HCT116 (cell line): Measurements from ENCODE around the gene PCID2. TPM values are rescaled to one million over a fixed set of nuclear protein-coding genes. Genes with fewer than 3 reads are reported as not detected.

ENCODE experiments used
- ATAC-seq: fragments of 200-7000 bp; cut with Tn5 transposase; 2 replicates; pipeline ENCODE4 v1.9.1; 2020; ENCODE audit warnings: mild to moderate bottlenecking, moderate library complexity
- BruUV-seq: library from RNA; stranded (reverse); fragments of 400-500 nt; replicated peaks from 2 replicates; lab custom pipeline; 2021; lab: Mats Ljungman, UMichigan
- CTCF ChIA-PET: fragments of 300-600 bp; sonication (Branson Sonifier 250); formaldehyde crosslinking; loops from one replicate; lab custom pipeline; 2021; ENCODE audit warnings: antibody characterized with exemption; lab: Charles Lee
- POLR2A ChIA-PET: fragments of 300-600, 350-600 bp; sonication (Branson Sonifier 250); formaldehyde crosslinking; loops from one replicate; lab custom pipeline; 2021; ENCODE audit warnings: antibody characterized with exemption; lab: Charles Lee
- RAD21 ChIA-PET, 2 experiments: fragments of 300-600 bp; sonication (Branson Sonifier 250); formaldehyde crosslinking; loops; one replicate each; lab custom pipeline; 2023; ENCODE audit warnings: low total read pairs in 2 of 2; ENCODE audit not compliant: uncharacterized antibody in 2 of 2, unreplicated experiment in 2 of 2, low non-redundant PET in 1 of 2; lab: Charles Lee
- DNase-seq: peaks from one replicate; pipeline ENCODE4 v3.0.0-alpha.2; 2010; ENCODE audit warnings: low read depth, low spot score
- H2AFZ ChIP-seq: fragments of 200-600 bp; shearing (Covaris generic), sonication (generic); 2 replicates; pipeline ENCODE4 v1.6.1; 2017; ENCODE audit warnings: low read depth, mixed run types, mixed read lengths, antibody characterized with exemption, low read length; ENCODE audit not compliant: poor library complexity, severe bottlenecking
- H3K27ac ChIP-seq: 2 replicates; pipeline ENCODE4 v1.5.1; 2012; ENCODE audit warnings: low read depth, low read length
- H3K27me3 ChIP-seq: fragments of 200-600 bp; sonication (generic); 2 replicates; pipeline ENCODE4 v1.6.1; 2016; ENCODE audit warnings: mixed run types, low read length, mixed read lengths; ENCODE audit not compliant: insufficient read depth
- H3K36me3 ChIP-seq, 2 experiments: fragments of 200-500 bp in 1 of 2; fragments of 200-600 bp in 1 of 2; sonication (Bioruptor generic) in 1 of 2; sonication (generic) in 1 of 2; 2 replicates each; pipeline versions ENCODE4 v1.5.1 to v1.6.1; 2014 to 2016; ENCODE audit warnings: low read length in 2 of 2, inconsistent platforms in 1 of 2, mixed read lengths in 1 of 2, mixed run types in 1 of 2; ENCODE audit not compliant: insufficient read depth in 2 of 2, control insufficient read depth in 1 of 2
- H3K4me1 ChIP-seq, 2 experiments: fragments of 200-600 bp in 1 of 2; sonication (generic) in 1 of 2; 2 replicates each; pipeline versions ENCODE4 v1.5.1 to v1.6.1; 2012 to 2017; ENCODE audit warnings: low read length in 2 of 2, inconsistent platforms in 1 of 2, mild to moderate bottlenecking in 1 of 2, mixed read lengths in 1 of 2, mixed run types in 1 of 2, moderate library complexity in 1 of 2; ENCODE audit not compliant: insufficient read depth in 2 of 2, control insufficient read depth in 1 of 2
- H3K4me2 ChIP-seq: fragments of 200-600 bp; sonication (generic); 2 replicates; pipeline ENCODE4 v1.6.1; 2017; ENCODE audit warnings: mixed run types, low read length, mixed read lengths
- H3K4me3 ChIP-seq, 2 experiments: fragments of 200-600 bp in 1 of 2; sonication (generic) in 1 of 2; replicated peaks in 1 of 2; 2 replicates each; pipeline ENCODE4 v1.5.1; 2011 to 2016; ENCODE audit warnings: low read length in 2 of 2, control low read depth in 1 of 2, low read depth in 1 of 2, mild to moderate bottlenecking in 1 of 2, mixed read lengths in 1 of 2, mixed run types in 1 of 2
- H3K79me2 ChIP-seq: fragments of 200-600 bp; sonication (generic); 2 replicates; pipeline ENCODE4 v1.6.1; 2017; ENCODE audit warnings: mild to moderate bottlenecking, mixed run types, low read length, moderate library complexity, mixed read lengths; ENCODE audit not compliant: insufficient read depth
- H3K9ac ChIP-seq: fragments of 200-600 bp; sonication (generic); 2 replicates; pipeline ENCODE4 v1.6.1; 2016; ENCODE audit warnings: low read length, mixed read lengths
- H3K9me2 ChIP-seq: fragments of 200-600 bp; sonication (generic), shearing (Covaris generic); 2 replicates; pipeline ENCODE4 v1.6.1; 2017; ENCODE audit warnings: mixed run types, mild to moderate bottlenecking, moderate library complexity; ENCODE audit not compliant: insufficient read depth
- H3K9me3 ChIP-seq, 2 experiments: fragments of 200-500 bp in 1 of 2; fragments of 200-600 bp in 1 of 2; sonication (Bioruptor generic) in 1 of 2; sonication (generic) in 1 of 2; 2 replicates each; pipeline ENCODE4 v1.6.1; 2014 to 2017; ENCODE audit warnings: low read length in 2 of 2, mixed read lengths in 2 of 2, inconsistent platforms in 1 of 2, low read depth in 1 of 2, mild to moderate bottlenecking in 1 of 2, mixed run types in 1 of 2, moderate library complexity in 1 of 2; ENCODE audit not compliant: control insufficient read depth in 1 of 2, insufficient read depth in 1 of 2
- H4K20me1 ChIP-seq: fragments of 200-600 bp; sonication (generic), shearing (Covaris generic); 2 replicates; pipeline ENCODE4 v1.6.1; 2017; ENCODE audit warnings: mixed run types, mild to moderate bottlenecking, moderate library complexity; ENCODE audit not compliant: insufficient read depth
- EZH2 ChIP-seq: fragments of 200-600 bp; sonication (generic); IDR thresholded peaks from 2 replicates; pipeline ENCODE4 v1.6.1; 2017; ENCODE audit warnings: antibody characterized with exemption, mixed run types
- FOSL1 ChIP-seq: IDR thresholded peaks from 2 replicates; pipeline ENCODE4 v1.6.1; 2012; ENCODE audit warnings: low read depth
- POLR2A ChIP-seq: IDR thresholded peaks from 2 replicates; pipeline ENCODE4 v1.7.0; 2011; ENCODE audit warnings: borderline replicate concordance; ENCODE audit not compliant: insufficient read depth, insufficient read length; ENCODE audit errors: extremely low read depth
- RAD21 ChIP-seq: IDR thresholded peaks from 2 replicates; pipeline ENCODE4 v1.6.1; 2012; ENCODE audit warnings: low read depth, mild to moderate bottlenecking
- REST ChIP-seq: IDR thresholded peaks from 2 replicates; pipeline ENCODE4 v1.6.1; 2012; ENCODE audit warnings: low read depth
- SIN3A ChIP-seq: IDR thresholded peaks from 2 replicates; pipeline ENCODE4 v1.6.1; 2012; ENCODE audit warnings: low read depth
- SP1 ChIP-seq: IDR thresholded peaks from 2 replicates; pipeline ENCODE4 v1.6.1; 2012; ENCODE audit warnings: low read depth
- YY1 ChIP-seq: IDR thresholded peaks from 2 replicates; pipeline ENCODE4 v1.6.1; 2011; ENCODE audit warnings: low read length, low read depth, moderate library complexity, mild to moderate bottlenecking; ENCODE audit not compliant: insufficient replicate concordance; ENCODE audit errors: extremely low read depth
- ZBTB33 ChIP-seq: IDR thresholded peaks from 2 replicates; pipeline ENCODE4 v1.6.1; 2011; ENCODE audit warnings: mild to moderate bottlenecking, low read length, moderate library complexity; ENCODE audit not compliant: insufficient replicate concordance; ENCODE audit errors: extremely low read depth
- ZFX ChIP-seq: fragments of 450-650 bp; IDR thresholded peaks from 2 replicates; pipeline ENCODE4 v1.6.1; 2017
- intact Hi-C: fragments of 100-400 bp; cut with micrococcal nuclease; formaldehyde crosslinking; loops from 2 replicates; pipeline ENCODE4 v1.10.0; 2022
- total RNA-seq: library from RNA; stranded (reverse); gene quantifications from one replicate; pipeline ENCODE4 v1.2.1, GENCODE V29; 2021; ENCODE audit not compliant: unreplicated experiment

Gene PCID2
- total RNA-seq, 1 experiment from 2014 or later, result 73.3 TPM

DNA sequence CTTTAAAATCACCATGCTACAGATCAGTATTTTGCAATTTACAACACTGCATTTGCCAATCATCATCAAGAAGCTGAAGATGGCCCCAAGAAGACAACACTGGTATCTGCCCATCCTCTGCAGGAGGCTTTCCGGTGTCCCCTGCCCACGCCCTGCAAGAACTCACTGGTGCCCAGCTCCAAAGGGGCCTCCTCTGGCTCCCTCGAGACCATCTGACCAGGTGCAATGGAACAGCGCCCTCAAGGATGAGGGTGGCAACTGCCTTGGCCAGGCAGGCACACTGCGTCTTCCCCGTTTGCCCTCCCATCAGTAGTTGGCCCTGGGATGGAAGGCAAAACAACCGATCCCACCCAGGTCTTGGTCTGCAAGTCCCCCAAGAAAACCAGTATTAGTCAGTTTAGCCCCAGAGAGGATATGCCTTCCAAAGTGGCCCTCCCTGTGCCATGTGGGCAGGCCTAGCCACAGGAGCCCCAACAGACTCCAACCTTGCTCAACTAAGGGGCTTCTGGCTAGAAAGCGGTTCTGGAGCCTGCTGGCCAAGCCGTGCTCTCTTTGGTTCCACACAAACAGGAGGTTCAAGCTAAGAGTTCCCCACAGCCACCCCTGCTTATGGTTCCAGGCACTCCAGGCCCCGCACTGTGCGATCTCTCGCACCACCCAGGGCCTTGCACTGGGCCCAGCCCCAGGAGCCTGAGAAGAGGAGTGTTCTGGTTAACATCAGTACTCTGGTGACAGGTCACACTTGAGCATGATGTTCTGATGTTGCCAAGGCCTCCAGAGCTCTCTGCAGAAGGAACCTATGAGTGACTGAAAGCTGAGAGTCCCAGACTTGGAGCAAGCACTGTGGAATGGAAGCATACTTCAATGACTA is 4.7 kb downstream of the PCID2 start (continued):
- no peak for TF ChIP-seq YY1
- TF ChIP-seq, all 23 proteins: peak for 0

DNA sequence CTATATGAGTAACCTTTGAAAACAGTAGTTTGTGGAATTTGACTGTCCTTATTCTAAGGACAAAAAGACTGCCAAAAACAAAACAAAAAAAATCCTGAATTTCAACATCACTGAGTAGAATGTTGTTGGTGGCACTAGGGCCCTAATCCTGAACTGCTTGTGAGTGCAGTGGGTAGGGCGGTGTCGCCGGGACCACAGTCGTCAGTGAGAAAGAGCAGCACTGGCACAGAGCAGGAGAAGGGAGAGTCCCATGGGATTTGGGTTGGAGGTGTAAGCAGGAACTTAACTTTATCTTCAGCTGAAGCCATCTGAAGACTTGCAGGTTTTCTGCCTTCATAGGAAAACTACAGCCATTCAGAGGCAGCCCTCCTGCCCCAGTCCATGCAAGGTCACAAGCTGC is 5.6 kb downstream of the PCID2 start:
- Histone ChIP-seq H3K9ac (no peak overlapping the region), H3K9me2 (no peaks in the 10 kb centered on the region), H2AFZ (no peak overlapping the region), H3K4me1 (peaks cover 7 to 13% of the 10 kb centered on the region in 2 experiments; a peak in 3 of 4 replicates), H3K27me3 (no peaks in the 10 kb centered on the region), H3K27ac (no peak overlapping the region), H3K4me2 (no peak overlapping the region), H3K9me3 (no peaks in the 10 kb centered on the region), H4K20me1 (peaks cover 9% of the 10 kb centered on the region; the same call in 1 of the 2 replicates), H3K79me2 (peaks cover 95% of the 10 kb centered on the region), H3K36me3 (peaks cover 12 to 36% of the 10 kb centered on the region in 2 experiments), H3K4me3 (no peak overlapping the region)
- ChIA-PET RAD21 (no interaction called here), POLR2A (no interaction called here), CTCF (no interaction called here)
- ATAC-seq (no peak), DNase-seq (no peak)
- no TSS peak for BruUV-seq
- TF ChIP-seq YY1, result no peak
- TF ChIP-seq FOSL1, result no peak
- no peak for TF ChIP-seq REST
- TF ChIP-seq SP1, result no peak
- TF ChIP-seq POLR2A, result no peak
- TF ChIP-seq ZFX, result no peak
- no peak for TF ChIP-seq ZBTB33
- no peak for TF ChIP-seq RAD21
- TF ChIP-seq SIN3A, result no peak
- no peak for TF ChIP-seq EZH2
- intact Hi-C loops, result no loop called here
